HepG2 (cell line): ENCODE data around the gene TRIM27. TPM values are rescaled to one million over a fixed set of nuclear protein-coding genes. Genes with fewer than 3 reads are reported as not detected.
A peak's percentile ranks its signal among the peaks of the same experiment; 100 is the strongest.

Experiments used
- ARNT2 ChIP-seq: sonication (generic); formaldehyde crosslinking; IDR thresholded peaks from 2 replicates; pipeline ENCODE4 v1.8.0; 2022; ENCODE audit warnings: mild to moderate bottlenecking, low read depth, missing genetic modification reagents, moderate library complexity
- CEBPZ ChIP-seq: IDR thresholded peaks from 2 replicates; pipeline ENCODE4 v1.6.1; 2012; ENCODE audit warnings: low read length, improper control_type of control experiment
- HES4 ChIP-seq: sonication (generic); formaldehyde crosslinking; IDR thresholded peaks from 2 replicates; pipeline ENCODE4 v1.9.0; 2021; ENCODE audit warnings: mild to moderate bottlenecking, missing genetic modification reagents, borderline replicate concordance
- HNF4A ChIP-seq: sonication (generic); formaldehyde crosslinking; IDR thresholded peaks from 2 replicates; pipeline ENCODE4 v1.4.0; 2020; ENCODE audit warnings: missing genetic modification reagents
- MBD4 ChIP-seq: IDR thresholded peaks from 2 replicates; pipeline ENCODE4 v1.6.1; 2012; ENCODE audit warnings: low read length, inconsistent platforms, borderline replicate concordance
- MTF2 ChIP-seq: sonication (generic); formaldehyde crosslinking; IDR thresholded peaks from 2 replicates; pipeline ENCODE4 v1.5.0; 2020; ENCODE audit warnings: missing genetic modification reagents, borderline replicate concordance
- ZNF333 ChIP-seq: sonication (generic); formaldehyde crosslinking; IDR thresholded peaks from 2 replicates; pipeline ENCODE4 v1.4.0; 2020; ENCODE audit warnings: mild to moderate bottlenecking, missing genetic modification reagents, borderline replicate concordance
- ZNF33A ChIP-seq: sonication (generic); formaldehyde crosslinking; IDR thresholded peaks from 2 replicates; pipeline ENCODE4 v1.5.1; 2020; ENCODE audit warnings: missing genetic modification reagents, mild to moderate bottlenecking, moderate library complexity, borderline replicate concordance
- ZNF547 ChIP-seq: sonication (generic); formaldehyde crosslinking; IDR thresholded peaks from 2 replicates; pipeline ENCODE4 v1.5.1; 2020; ENCODE audit warnings: mild to moderate bottlenecking, missing genetic modification reagents
- polyA plus RNA-seq, 8 experiments: library from polyadenylated mRNA; depleted of rRNA in 3 of 8; stranded (reverse) in 7 of 8; unstranded in 1 of 8; fragments of >200 nt; fragmentation: Illumina TruSeq in 4 of 8; extraction: Trizol in 4 of 8; gene quantifications; 2 replicates each; pipeline versions ENCODE4 v1.2.1 to v1.2.3, GENCODE V29; 2011 to 2016; ENCODE audit warnings: low read depth in 4 of 8, missing spikeins in 1 of 8, mixed read lengths in 1 of 8; ENCODE audit not compliant: insufficient read depth in 1 of 8
- total RNA-seq, 5 experiments: library from RNA; depleted of rRNA; stranded (reverse); fragments of >200 nt; fragmentation: Illumina TruSeq; extraction: Trizol; gene quantifications; 2 replicates each; pipeline ENCODE4 v1.2.3, GENCODE V29; 2016; ENCODE audit warnings: low read depth in 1 of 5
- TF ChIP-seq, protein P1 (sequence below): sonication (generic); formaldehyde crosslinking; IDR thresholded peaks from 2 replicates; pipeline ENCODE4 v1.8.1; 2023; ENCODE audit warnings: mild to moderate bottlenecking, missing genetic modification reagents
- TF ChIP-seq, protein P2 (sequence below): sonication (generic); formaldehyde crosslinking; conservative IDR thresholded peaks from 2 replicates; pipeline ENCODE4 v1.8.0; 2022; ENCODE audit warnings: mild to moderate bottlenecking, moderate library complexity, missing genetic modification reagents
- TF ChIP-seq, protein P3 (sequence below), 2 experiments: sonication (generic) in 1 of 2; formaldehyde crosslinking in 1 of 2; IDR thresholded peaks; 2 replicates each; pipeline versions ENCODE4 v1.6.1 to v1.9.0; 2014 to 2022; ENCODE audit warnings: antibody characterized with exemption in 1 of 2, borderline replicate concordance in 1 of 2, inconsistent platforms in 1 of 2, low read depth in 1 of 2, missing genetic modification reagents in 1 of 2
- TF ChIP-seq, protein P4 (sequence below): sonication (generic); formaldehyde crosslinking; IDR thresholded peaks from 2 replicates; pipeline ENCODE4 v1.4.0; 2020; ENCODE audit warnings: mild to moderate bottlenecking, missing genetic modification reagents

Gene TRIM27
- total and polyA plus RNA-seq, 2 of the 13 experiments (the other 11 are each of a cell fraction or from before 2014, with no cell fraction given) = 88.6 to 112 TPM

- TF ChIP-seq, protein P1, sequence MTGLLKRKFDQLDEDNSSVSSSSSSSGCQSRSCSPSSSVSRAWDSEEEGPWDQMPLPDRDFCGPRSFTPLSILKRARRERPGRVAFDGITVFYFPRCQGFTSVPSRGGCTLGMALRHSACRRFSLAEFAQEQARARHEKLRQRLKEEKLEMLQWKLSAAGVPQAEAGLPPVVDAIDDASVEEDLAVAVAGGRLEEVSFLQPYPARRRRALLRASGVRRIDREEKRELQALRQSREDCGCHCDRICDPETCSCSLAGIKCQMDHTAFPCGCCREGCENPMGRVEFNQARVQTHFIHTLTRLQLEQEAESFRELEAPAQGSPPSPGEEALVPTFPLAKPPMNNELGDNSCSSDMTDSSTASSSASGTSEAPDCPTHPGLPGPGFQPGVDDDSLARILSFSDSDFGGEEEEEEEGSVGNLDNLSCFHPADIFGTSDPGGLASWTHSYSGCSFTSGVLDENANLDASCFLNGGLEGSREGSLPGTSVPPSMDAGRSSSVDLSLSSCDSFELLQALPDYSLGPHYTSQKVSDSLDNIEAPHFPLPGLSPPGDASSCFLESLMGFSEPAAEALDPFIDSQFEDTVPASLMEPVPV = peak; percentile 98
- TF ChIP-seq, protein P2, sequence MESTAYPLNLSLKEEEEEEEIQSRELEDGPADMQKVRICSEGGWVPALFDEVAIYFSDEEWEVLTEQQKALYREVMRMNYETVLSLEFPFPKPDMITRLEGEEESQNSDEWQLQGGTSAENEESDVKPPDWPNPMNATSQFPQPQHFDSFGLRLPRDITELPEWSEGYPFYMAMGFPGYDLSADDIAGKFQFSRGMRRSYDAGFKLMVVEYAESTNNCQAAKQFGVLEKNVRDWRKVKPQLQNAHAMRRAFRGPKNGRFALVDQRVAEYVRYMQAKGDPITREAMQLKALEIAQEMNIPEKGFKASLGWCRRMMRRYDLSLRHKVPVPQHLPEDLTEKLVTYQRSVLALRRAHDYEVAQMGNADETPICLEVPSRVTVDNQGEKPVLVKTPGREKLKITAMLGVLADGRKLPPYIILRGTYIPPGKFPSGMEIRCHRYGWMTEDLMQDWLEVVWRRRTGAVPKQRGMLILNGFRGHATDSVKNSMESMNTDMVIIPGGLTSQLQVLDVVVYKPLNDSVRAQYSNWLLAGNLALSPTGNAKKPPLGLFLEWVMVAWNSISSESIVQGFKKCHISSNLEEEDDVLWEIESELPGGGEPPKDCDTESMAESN = peak; percentile 98
- TF ChIP-seq, protein P3, sequence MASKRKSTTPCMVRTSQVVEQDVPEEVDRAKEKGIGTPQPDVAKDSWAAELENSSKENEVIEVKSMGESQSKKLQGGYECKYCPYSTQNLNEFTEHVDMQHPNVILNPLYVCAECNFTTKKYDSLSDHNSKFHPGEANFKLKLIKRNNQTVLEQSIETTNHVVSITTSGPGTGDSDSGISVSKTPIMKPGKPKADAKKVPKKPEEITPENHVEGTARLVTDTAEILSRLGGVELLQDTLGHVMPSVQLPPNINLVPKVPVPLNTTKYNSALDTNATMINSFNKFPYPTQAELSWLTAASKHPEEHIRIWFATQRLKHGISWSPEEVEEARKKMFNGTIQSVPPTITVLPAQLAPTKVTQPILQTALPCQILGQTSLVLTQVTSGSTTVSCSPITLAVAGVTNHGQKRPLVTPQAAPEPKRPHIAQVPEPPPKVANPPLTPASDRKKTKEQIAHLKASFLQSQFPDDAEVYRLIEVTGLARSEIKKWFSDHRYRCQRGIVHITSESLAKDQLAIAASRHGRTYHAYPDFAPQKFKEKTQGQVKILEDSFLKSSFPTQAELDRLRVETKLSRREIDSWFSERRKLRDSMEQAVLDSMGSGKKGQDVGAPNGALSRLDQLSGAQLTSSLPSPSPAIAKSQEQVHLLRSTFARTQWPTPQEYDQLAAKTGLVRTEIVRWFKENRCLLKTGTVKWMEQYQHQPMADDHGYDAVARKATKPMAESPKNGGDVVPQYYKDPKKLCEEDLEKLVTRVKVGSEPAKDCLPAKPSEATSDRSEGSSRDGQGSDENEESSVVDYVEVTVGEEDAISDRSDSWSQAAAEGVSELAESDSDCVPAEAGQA (IDR thresholded peaks at IDR 0.05; ENCODE audit: low read depth) = peak; percentile 63; the same call in 1 of the 2 replicates
- TF ChIP-seq, protein P3 (CRISPR knock-in tag; IDR thresholded peaks at IDR 0.05; ENCODE audit: borderline replicate concordance) = no peak; the same call in 1 of the 2 replicates
- peak; percentile 87 for TF ChIP-seq HNF4A (CRISPR knock-in tag)
- TF ChIP-seq HES4 (CRISPR knock-in tag) = no peak; the same call in none of the 2 replicates
- 0 out of 2 replicates have a peak, but pooled peaks have one; percentile 15 for TF ChIP-seq ZNF33A
- peak; percentile 96; the same call in 1 of the 2 replicates for TF ChIP-seq ZNF547
- peak; percentile 82 for TF ChIP-seq ZNF333 (CRISPR knock-in tag)
- TF ChIP-seq CEBPZ = no peak
- peak; percentile 98 for TF ChIP-seq ARNT2 (CRISPR knock-in tag)
- TF ChIP-seq, protein P4, sequence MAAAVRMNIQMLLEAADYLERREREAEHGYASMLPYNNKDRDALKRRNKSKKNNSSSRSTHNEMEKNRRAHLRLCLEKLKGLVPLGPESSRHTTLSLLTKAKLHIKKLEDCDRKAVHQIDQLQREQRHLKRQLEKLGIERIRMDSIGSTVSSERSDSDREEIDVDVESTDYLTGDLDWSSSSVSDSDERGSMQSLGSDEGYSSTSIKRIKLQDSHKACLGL (CRISPR knock-in tag) = peak; percentile 96
- peak; percentile 74 for TF ChIP-seq MTF2 (CRISPR knock-in tag)
- no peak for TF ChIP-seq MBD4
Measured at GRCh38 chr6:28923318-28924102, at the start of gene TRIM27 (continued).
